Smooth muscle cell (in vitro differentiated cells): ENCODE data around the gene SIRT7. TPM values are rescaled to one million over a fixed set of nuclear protein-coding genes. Genes with fewer than 3 reads are reported as not detected.

ENCODE experiments used
- DNase-seq: peaks from one replicate; lab custom pipeline; 2025; ENCODE audit not compliant: unreplicated experiment; lab: John Stamatoyannopoulos, UW
- H2AFZ ChIP-seq: fragments of 200-600 bp; sonication (generic); 2 replicates; pipeline ENCODE4 v1.6.0; 2016; ENCODE audit warnings: antibody characterized with exemption, low read depth, mild to moderate bottlenecking
- H3F3A ChIP-seq: fragments of 200-600 bp; sonication (generic); 2 replicates; pipeline ENCODE4 v1.6.0; 2017; ENCODE audit warnings: antibody characterized with exemption, low read depth
- H3K27ac ChIP-seq: fragments of 200-600 bp; sonication (generic); 2 replicates; pipeline ENCODE4 v1.5.1; 2016; ENCODE audit warnings: low read depth, mild to moderate bottlenecking
- H3K27me3 ChIP-seq: fragments of 200-600 bp; sonication (generic); 2 replicates; pipeline ENCODE4 v1.6.1; 2016; ENCODE audit warnings: low read depth, mild to moderate bottlenecking
- H3K36me3 ChIP-seq: fragments of 200-600 bp; sonication (generic); 2 replicates; pipeline ENCODE4 v1.5.1; 2016; ENCODE audit warnings: low read depth
- H3K4me1 ChIP-seq: fragments of 200-600 bp; sonication (generic); 2 replicates; pipeline ENCODE4 v1.5.1; 2016; ENCODE audit warnings: low read depth
- H3K4me2 ChIP-seq: fragments of 200-600 bp; sonication (generic); 2 replicates; pipeline ENCODE4 v1.6.0; 2016; ENCODE audit warnings: mild to moderate bottlenecking
- H3K4me3 ChIP-seq: fragments of 200-600 bp; sonication (generic); 2 replicates; pipeline ENCODE4 v1.5.1; 2016; ENCODE audit warnings: mild to moderate bottlenecking
- H3K79me2 ChIP-seq: fragments of 200-600 bp; sonication (generic); 2 replicates; pipeline ENCODE4 v1.6.0; 2016; ENCODE audit warnings: low read depth, mild to moderate bottlenecking
- H3K9ac ChIP-seq: fragments of 200-600 bp; sonication (generic); 2 replicates; pipeline ENCODE4 v1.6.0; 2016; ENCODE audit warnings: low read depth
- H3K9me3 ChIP-seq: fragments of 200-600 bp; sonication (generic); replicated peaks from 2 replicates; pipeline ENCODE4 v1.5.1; 2016; ENCODE audit warnings: low read depth
- H4K20me1 ChIP-seq: fragments of 200-600 bp; sonication (generic); 2 replicates; pipeline ENCODE4 v1.6.0; 2016; ENCODE audit warnings: low read depth
- WGBS: methylation state at CpG from one replicate; pipeline ENCODE4 v1.1.7; 2016; ENCODE audit warnings: low lambda C conversion rate; 5-methylcytosine and 5-hydroxymethylcytosine counted together
- polyA plus RNA-seq: library from polyadenylated mRNA; unstranded; fragments of >200 nt; fragmentation: Nextera tagmentation; extraction: Ambion mirVana; gene quantifications from 2 replicates; pipeline ENCODE4 v1.2.1, GENCODE V29; 2016
- total RNA-seq: library from RNA; depleted of rRNA; stranded (reverse); fragments of >200 nt; gene quantifications from 2 replicates; pipeline ENCODE4 v1.2.3, GENCODE V29; 2014
- TF ChIP-seq, protein P1 (sequence below): fragments of 200-600 bp; sonication (generic); IDR thresholded peaks from 2 replicates; pipeline ENCODE4 v1.5.1; 2017; ENCODE audit warnings: borderline replicate concordance, mild to moderate bottlenecking, antibody characterized with exemption; ENCODE audit not compliant: insufficient read depth, poor library complexity, severe bottlenecking

Gene SIRT7
- total and polyA plus RNA-seq, 2 experiments from 2014 or later, result 10.1 to 19.9 TPM

DNA sequence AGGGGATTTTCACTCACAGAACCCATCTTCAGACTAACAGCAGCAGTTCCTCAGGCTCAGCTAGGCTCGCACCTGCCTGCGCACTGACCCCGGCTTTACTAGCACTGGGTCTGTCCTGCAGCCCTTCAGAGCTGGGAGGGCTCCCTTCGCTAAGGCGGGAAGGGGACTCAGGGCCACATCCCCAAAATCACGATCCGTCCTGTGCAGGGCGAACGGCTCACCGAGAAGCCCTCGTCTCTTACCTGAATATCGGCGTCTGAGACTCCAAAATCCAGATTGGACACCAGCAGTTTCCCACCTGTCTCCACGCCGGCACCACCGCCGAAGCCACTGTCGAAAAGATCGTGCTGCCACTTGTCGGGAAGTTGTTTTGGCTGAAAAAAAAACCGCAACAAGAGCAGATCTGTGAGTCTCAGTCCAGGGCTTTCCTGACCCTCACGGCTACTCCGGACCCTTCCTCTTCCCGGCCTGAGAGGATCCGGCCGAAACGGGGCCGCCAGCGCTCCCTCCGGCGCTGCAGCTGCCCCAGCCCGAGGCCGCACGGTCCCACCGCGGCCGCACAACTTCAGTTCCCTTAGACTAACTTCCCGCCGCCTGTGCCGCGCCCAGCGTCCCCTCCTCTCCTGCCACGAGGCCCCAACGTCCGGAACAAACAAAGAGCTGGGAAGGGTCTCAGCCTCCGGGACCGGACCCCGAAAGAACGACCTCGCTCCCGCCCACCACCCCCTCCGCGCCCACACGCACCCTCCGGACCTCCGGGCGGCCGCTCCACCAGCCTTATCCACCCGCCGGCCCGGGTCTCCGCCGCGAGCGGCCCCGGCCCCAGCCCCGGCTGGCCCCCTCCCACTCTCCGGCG is 27.3 kb downstream of the SIRT7 start:
- H4K20me1 ChIP-seq, result peaks cover 37% of the 10 kb centered on the region
- H3K36me3 ChIP-seq, result no peaks in the 10 kb centered on the region
- H3K27ac ChIP-seq, result peak overlapping the region; percentile 56
- no peaks in the 10 kb centered on the region for H3K27me3 ChIP-seq
- TF ChIP-seq, protein P1, sequence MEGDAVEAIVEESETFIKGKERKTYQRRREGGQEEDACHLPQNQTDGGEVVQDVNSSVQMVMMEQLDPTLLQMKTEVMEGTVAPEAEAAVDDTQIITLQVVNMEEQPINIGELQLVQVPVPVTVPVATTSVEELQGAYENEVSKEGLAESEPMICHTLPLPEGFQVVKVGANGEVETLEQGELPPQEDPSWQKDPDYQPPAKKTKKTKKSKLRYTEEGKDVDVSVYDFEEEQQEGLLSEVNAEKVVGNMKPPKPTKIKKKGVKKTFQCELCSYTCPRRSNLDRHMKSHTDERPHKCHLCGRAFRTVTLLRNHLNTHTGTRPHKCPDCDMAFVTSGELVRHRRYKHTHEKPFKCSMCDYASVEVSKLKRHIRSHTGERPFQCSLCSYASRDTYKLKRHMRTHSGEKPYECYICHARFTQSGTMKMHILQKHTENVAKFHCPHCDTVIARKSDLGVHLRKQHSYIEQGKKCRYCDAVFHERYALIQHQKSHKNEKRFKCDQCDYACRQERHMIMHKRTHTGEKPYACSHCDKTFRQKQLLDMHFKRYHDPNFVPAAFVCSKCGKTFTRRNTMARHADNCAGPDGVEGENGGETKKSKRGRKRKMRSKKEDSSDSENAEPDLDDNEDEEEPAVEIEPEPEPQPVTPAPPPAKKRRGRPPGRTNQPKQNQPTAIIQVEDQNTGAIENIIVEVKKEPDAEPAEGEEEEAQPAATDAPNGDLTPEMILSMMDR, result no peak
- H3K4me1 ChIP-seq, result peaks cover 10% of the 10 kb centered on the region
- H3F3A ChIP-seq, result no peaks in the 10 kb centered on the region
- H3K4me3 ChIP-seq, result peak overlapping the region; percentile 95
- H3K4me2 ChIP-seq, result peak overlapping the region; percentile 99
- H3K79me2 ChIP-seq, result peaks cover 59% of the 10 kb centered on the region
- H3K9ac ChIP-seq, result peak overlapping the region; percentile 97
- DNase-seq, result no peak
- no peaks in the 10 kb centered on the region for H3K9me3 ChIP-seq
- 20% methylated on average over 47 of the region's 69 CpGs for WGBS
- no peak overlapping the region for H2AFZ ChIP-seq

- H3K9me3 ChIP-seq, result no peaks in the 10 kb centered on the region
- H4K20me1 ChIP-seq, result peaks cover 44% of the 10 kb centered on the region
- no peak overlapping the region for H3K4me3 ChIP-seq
- H3K27ac ChIP-seq, result peak overlapping the region; percentile 56
- H3K9ac ChIP-seq, result peak overlapping the region; percentile 97
- no peak for DNase-seq
- no peaks in the 10 kb centered on the region for H3F3A ChIP-seq
- peak overlapping the region; percentile 99 for H3K4me2 ChIP-seq
- H3K36me3 ChIP-seq, result no peaks in the 10 kb centered on the region
- 94% methylated on average over 9 of the region's 9 CpGs for WGBS
- H2AFZ ChIP-seq, result no peak overlapping the region
- H3K79me2 ChIP-seq, result peaks cover 59% of the 10 kb centered on the region
- H3K27me3 ChIP-seq, result no peaks in the 10 kb centered on the region
- H3K4me1 ChIP-seq, result peaks cover 10% of the 10 kb centered on the region
- TF ChIP-seq, protein P1, result no peak
Observed at GRCh38 chr17:81889602-81890001, 28.4 kb downstream of the SIRT7 start.

GRCh38 chr17:81888988-81889595 is 28.9 kb downstream of the SIRT7 start:
- Histone ChIP-seq H3F3A (no peaks in the 10 kb centered on the region), H3K27ac (no peak overlapping the region), H4K20me1 (peaks cover 44% of the 10 kb centered on the region), H2AFZ (no peak overlapping the region), H3K4me2 (no peak overlapping the region), H3K4me3 (no peak overlapping the region), H3K36me3 (no peaks in the 10 kb centered on the region), H3K9ac (no peak overlapping the region), H3K27me3 (no peaks in the 10 kb centered on the region), H3K9me3 (no peaks in the 10 kb centered on the region), H3K79me2 (peaks cover 56% of the 10 kb centered on the region), H3K4me1 (peaks cover 10% of the 10 kb centered on the region)
- DNase-seq, result no peak
- WGBS, result 98% methylated on average over 16 of the region's 16 CpGs
- TF ChIP-seq, protein P1, result no peak
